ENCODE measurements around the gene TMEM258.

- TF ChIP-seq EZH2 (IDR thresholded peaks at IDR 0.05; ENCODE audit: low read depth, unreplicated experiment) (no peak), CTCF (conservative IDR thresholded peaks at IDR 0.05; ENCODE audit: low read depth in 2 of 2) (no peak), JUNB (IDR thresholded peaks at IDR 0.05; ENCODE audit: unreplicated experiment) (no peak), ZNF114 (CRISPR knock-in tag; IDR thresholded peaks at IDR 0.05) (no peak), POLR2AphosphoS5 (IDR thresholded peaks at IDR 0.05; ENCODE audit: low read depth) (no peak)
Measured at GRCh38 chr11:61773356-61773755, 19.0 kb downstream of the TMEM258 start.

All from GM23338 (cell line).